ENCODE data around the gene CASTOR1. TPM values are rescaled to one million over a fixed set of nuclear protein-coding genes. Genes with fewer than 3 reads are reported as not detected.

Gene CASTOR1
- total RNA-seq, 2 experiments from 2014 or later: 4.5 to 9.1 TPM

DNA sequence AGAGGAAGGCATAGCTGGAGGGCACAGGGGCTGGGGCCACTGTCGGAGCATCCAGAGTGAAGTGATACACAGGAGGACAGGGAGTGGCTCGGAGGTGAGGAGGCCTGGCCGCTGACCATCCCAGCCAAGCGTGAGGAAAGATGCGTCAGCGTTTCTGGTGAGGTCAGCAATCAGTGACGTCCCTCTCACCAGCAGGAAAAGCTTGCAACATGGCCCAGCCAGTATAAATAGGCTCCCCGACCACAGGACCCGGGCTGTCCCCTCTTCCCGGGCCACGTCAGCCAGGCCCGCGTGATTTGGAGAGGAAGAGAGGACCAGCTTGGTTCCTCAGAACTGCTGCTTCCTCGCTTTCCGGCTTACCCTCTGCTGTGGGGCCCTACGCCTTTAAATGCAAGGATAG, 18.5 kb downstream of the CASTOR1 start:
- H3K9me2 ChIP-seq (ENCODE audit: insufficient read depth, low read length): no peaks in the 10 kb centered on the region
- H3K36me3 ChIP-seq (ENCODE audit: insufficient read depth, low read length): no peaks in the 10 kb centered on the region; the same call in 1 of the 2 replicates
- BruUV-seq (replicated peaks): no TSS peak
- H3K4me1 ChIP-seq (ENCODE audit: insufficient read depth, low read length, poor library complexity, severe bottlenecking): peaks cover 16% of the 10 kb centered on the region
- no peaks in the 10 kb centered on the region for H3K9me3 ChIP-seq (ENCODE audit: low read length)
- H3K4me2 ChIP-seq (ENCODE audit: low read length): no peak overlapping the region
- no peaks in the 10 kb centered on the region; the same call in 1 of the 2 replicates for H3K79me2 ChIP-seq (ENCODE audit: insufficient read depth, low read depth, low read length)
- intact Hi-C loops (cut with micrococcal nuclease; ENCODE audit: unreplicated experiment): no loop called here
- no peak overlapping the region for H2AFZ ChIP-seq (ENCODE audit: low read length)
- H3K4me3 ChIP-seq (ENCODE audit: low read depth, low read length, poor library complexity, severe bottlenecking): no peak overlapping the region
- ChIA-PET CTCF (ENCODE audit: unreplicated experiment) (no interaction called here), POLR2A (no interaction called here)
- H4K20me1 ChIP-seq (ENCODE audit: insufficient read depth, low read length): no peaks in the 10 kb centered on the region
- DNase-seq (ENCODE audit: low spot score): no peak
- TF ChIP-seq EZH2phosphoT487 (IDR thresholded peaks at IDR 0.05; ENCODE audit: borderline replicate concordance, low read depth, low read length): no peak
- TF ChIP-seq, protein P1, sequence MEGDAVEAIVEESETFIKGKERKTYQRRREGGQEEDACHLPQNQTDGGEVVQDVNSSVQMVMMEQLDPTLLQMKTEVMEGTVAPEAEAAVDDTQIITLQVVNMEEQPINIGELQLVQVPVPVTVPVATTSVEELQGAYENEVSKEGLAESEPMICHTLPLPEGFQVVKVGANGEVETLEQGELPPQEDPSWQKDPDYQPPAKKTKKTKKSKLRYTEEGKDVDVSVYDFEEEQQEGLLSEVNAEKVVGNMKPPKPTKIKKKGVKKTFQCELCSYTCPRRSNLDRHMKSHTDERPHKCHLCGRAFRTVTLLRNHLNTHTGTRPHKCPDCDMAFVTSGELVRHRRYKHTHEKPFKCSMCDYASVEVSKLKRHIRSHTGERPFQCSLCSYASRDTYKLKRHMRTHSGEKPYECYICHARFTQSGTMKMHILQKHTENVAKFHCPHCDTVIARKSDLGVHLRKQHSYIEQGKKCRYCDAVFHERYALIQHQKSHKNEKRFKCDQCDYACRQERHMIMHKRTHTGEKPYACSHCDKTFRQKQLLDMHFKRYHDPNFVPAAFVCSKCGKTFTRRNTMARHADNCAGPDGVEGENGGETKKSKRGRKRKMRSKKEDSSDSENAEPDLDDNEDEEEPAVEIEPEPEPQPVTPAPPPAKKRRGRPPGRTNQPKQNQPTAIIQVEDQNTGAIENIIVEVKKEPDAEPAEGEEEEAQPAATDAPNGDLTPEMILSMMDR (conservative IDR thresholded peaks at IDR 0.05; ENCODE audit: low read length): no peak
- no peak overlapping the region for H3K27ac ChIP-seq (ENCODE audit: low read depth, low read length, poor library complexity, severe bottlenecking)

DNA sequence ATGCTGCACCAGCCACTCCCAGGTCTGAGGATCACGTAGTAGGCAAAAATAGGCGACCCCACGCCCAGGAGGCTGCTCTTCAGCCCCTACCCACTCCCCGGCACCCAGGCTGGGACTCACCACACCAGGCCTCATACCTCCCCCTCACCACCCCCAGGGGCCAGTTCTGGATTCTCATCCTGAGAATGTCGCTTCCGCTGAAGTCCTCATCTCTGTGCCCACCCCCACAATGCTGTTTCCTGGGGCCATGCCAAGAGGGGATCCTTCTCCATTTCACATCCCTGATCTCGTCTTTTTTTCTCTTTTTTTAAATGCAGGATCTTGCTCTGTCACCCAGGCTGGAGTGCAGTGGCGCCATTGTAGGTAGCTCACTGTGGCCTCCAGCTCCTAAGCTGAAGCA, 21.0 kb downstream of the CASTOR1 start:
- CTCF ChIA-PET (ENCODE audit: unreplicated experiment): no interaction called here
- TF ChIP-seq EZH2phosphoT487 (IDR thresholded peaks at IDR 0.05; ENCODE audit: borderline replicate concordance, low read depth, low read length): no peak
- TF ChIP-seq, protein P1 (conservative IDR thresholded peaks at IDR 0.05; ENCODE audit: low read length): no peak
- no peak for DNase-seq (ENCODE audit: low spot score)
- no peak overlapping the region for H3K4me3 ChIP-seq (ENCODE audit: low read depth, low read length, poor library complexity, severe bottlenecking)
- no peaks in the 10 kb centered on the region; the same call in 1 of the 2 replicates for H3K79me2 ChIP-seq (ENCODE audit: insufficient read depth, low read depth, low read length)
- POLR2A ChIA-PET: interaction anchor here (1.8 kb wide), 1 partner anchor 14 kb away, joined by 5 read pairs; no protein-coding TSS in a partner anchor
- no peak overlapping the region for H3K4me2 ChIP-seq (ENCODE audit: low read length)
- H3K9me2 ChIP-seq (ENCODE audit: insufficient read depth, low read length): no peaks in the 10 kb centered on the region
- H4K20me1 ChIP-seq (ENCODE audit: insufficient read depth, low read length): no peaks in the 10 kb centered on the region
- no peaks in the 10 kb centered on the region for H3K9me3 ChIP-seq (ENCODE audit: low read length)
- H3K27ac ChIP-seq (ENCODE audit: low read depth, low read length, poor library complexity, severe bottlenecking): no peak overlapping the region
- BruUV-seq (replicated peaks): no TSS peak
- no peak overlapping the region for H2AFZ ChIP-seq (ENCODE audit: low read length)
- H3K36me3 ChIP-seq (ENCODE audit: insufficient read depth, low read length): no peaks in the 10 kb centered on the region; the same call in 1 of the 2 replicates
- intact Hi-C loops (cut with micrococcal nuclease; ENCODE audit: unreplicated experiment): no loop called here
- peaks cover 15% of the 10 kb centered on the region for H3K4me1 ChIP-seq (ENCODE audit: insufficient read depth, low read length, poor library complexity, severe bottlenecking)

DNA sequence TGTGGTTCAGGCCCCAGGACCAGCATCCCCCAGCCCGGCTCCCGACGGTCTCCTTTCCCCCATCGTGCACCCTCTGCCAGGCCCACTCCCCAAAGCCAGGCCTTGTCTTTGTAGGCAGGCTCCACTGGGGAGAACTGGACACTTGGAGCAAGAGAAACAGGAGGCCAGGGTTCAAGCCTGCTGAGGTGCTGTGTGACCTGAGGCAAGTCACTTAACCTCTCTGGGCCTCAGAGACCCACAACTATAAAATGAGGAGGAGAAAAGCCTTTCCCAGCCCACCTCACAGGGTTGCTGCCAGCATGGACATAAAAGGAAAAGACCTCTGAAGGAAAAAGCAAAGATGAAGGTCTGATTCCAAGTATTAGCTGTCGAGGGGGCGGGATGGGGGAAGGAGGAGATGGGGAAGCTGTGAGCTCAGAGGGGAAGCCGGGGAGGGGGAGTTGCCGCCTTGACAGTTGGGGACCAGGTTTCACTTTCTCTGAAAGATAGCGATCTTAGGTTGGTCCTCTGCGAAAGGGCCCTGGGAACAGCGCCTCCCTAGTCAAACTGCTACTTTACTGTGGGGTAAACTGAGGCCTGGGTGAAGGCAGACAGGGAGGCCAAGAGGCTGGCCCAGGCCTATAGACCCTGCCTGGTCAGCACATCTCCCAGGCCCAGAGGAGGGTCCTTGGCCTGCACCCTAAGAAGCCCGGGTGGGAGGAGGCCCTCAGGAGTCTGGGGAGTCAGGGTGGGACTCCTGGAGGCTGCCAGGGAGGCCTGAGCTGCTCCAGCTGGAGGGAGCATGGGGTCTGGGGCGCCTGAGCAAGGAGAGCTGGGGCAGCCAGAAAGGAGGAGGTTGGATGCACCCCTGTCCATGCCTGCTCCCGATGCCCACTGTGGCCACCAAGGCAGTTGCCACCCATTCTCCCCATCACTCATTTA, 21.7 kb downstream of the CASTOR1 start:
- Histone ChIP-seq H3K79me2 (ENCODE audit: insufficient read depth, low read depth, low read length) (no peaks in the 10 kb centered on the region; the same call in 1 of the 2 replicates), H3K4me2 (ENCODE audit: low read length) (peak overlapping the region; percentile 89), H3K4me1 (ENCODE audit: insufficient read depth, low read length, poor library complexity, severe bottlenecking) (peaks cover 20% of the 10 kb centered on the region), H4K20me1 (ENCODE audit: insufficient read depth, low read length) (no peaks in the 10 kb centered on the region), H3K27ac (ENCODE audit: low read depth, low read length, poor library complexity, severe bottlenecking) (no peak overlapping the region), H3K9me2 (ENCODE audit: insufficient read depth, low read length) (no peaks in the 10 kb centered on the region), H3K4me3 (ENCODE audit: low read depth, low read length, poor library complexity, severe bottlenecking) (peak overlapping the region; percentile 75), H3K9me3 (ENCODE audit: low read length) (no peaks in the 10 kb centered on the region), H3K36me3 (ENCODE audit: insufficient read depth, low read length) (no peaks in the 10 kb centered on the region; the same call in 1 of the 2 replicates), H2AFZ (ENCODE audit: low read length) (no peak overlapping the region)
- CTCF ChIA-PET (ENCODE audit: unreplicated experiment): no interaction called here
- BruUV-seq (replicated peaks): no TSS peak
- no peak for DNase-seq (ENCODE audit: low spot score)
- POLR2A ChIA-PET: interaction anchor here (1.8 kb wide), 1 partner anchor 15 kb away, joined by 5 read pairs; no protein-coding TSS in a partner anchor
- TF ChIP-seq, protein P1 (conservative IDR thresholded peaks at IDR 0.05; ENCODE audit: low read length): no peak
- no peak for TF ChIP-seq EZH2phosphoT487 (IDR thresholded peaks at IDR 0.05; ENCODE audit: borderline replicate concordance, low read depth, low read length)
- intact Hi-C loops (cut with micrococcal nuclease; ENCODE audit: unreplicated experiment): no loop called here

Data from OCI-LY7 (cell line).